Adrenal gland (tissue), 12 donors: ENCODE results near the gene LHFPL2. TPM values are rescaled to one million over a fixed set of nuclear protein-coding genes. Genes with fewer than 3 reads are reported as not detected.

ENCODE experiments used
- DNase-seq, 7 donors: peaks; one replicate each; pipeline ENCODE4 v3.0.0-alpha.2; 2019 to 2020
- H3K27ac ChIP-seq, 5 donors: fragments of 200-600 bp; sonication (generic) in 4 of 5; 1 replicate in 3 of 5; 2 replicates in 2 of 5; pipeline versions ENCODE4 v1.5.1 to v1.8.0; 2016 to 2020; ENCODE audit warnings: mild to moderate bottlenecking in 1 of 5
- H3K27me3 ChIP-seq: fragments of 200-600 bp; 2 replicates; pipeline ENCODE4 v1.8.0; 2021
- H3K36me3 ChIP-seq, 2 donors: fragments of 200-600 bp; replicated peaks in 1 of 2; 1 replicate in 1 of 2; 2 replicates in 1 of 2; pipeline versions ENCODE4 v1.5.1 to v1.8.0; 2018 to 2022
- H3K4me1 ChIP-seq, 2 donors: fragments of 200-600 bp; replicated peaks in 1 of 2; 1 replicate in 1 of 2; 2 replicates in 1 of 2; pipeline versions ENCODE4 v1.5.1 to v1.8.0; 2018 to 2021
- H3K4me3 ChIP-seq, 4 donors: fragments of 200-600 bp; sonication (generic) in 3 of 4; one replicate each; pipeline ENCODE4 v1.5.1; 2016 to 2018
- H3K9me3 ChIP-seq, 3 donors: fragments of 200-600 bp; sonication (generic) in 1 of 3; replicated peaks in 1 of 3; 1 replicate in 2 of 3; 2 replicates in 1 of 3; pipeline versions ENCODE4 v1.5.1 to v1.8.0; 2016 to 2021
- POLR2A ChIP-seq, 2 donors: fragments of 450-650 bp; IDR thresholded peaks; one replicate each; pipeline ENCODE4 v1.6.1; 2017; ENCODE audit warnings: antibody characterized with exemption in 2 of 2, mild to moderate bottlenecking in 2 of 2, moderate library complexity in 1 of 2
- WGBS, 4 donors: extraction: QIAGEN DNeasy Blood & Tissue Kit in 2 of 4; methylation state at CpG; one replicate each; pipeline versions ENCODE4 v1.1.5 to v1.1.7; 2013 to 2017; 5-methylcytosine and 5-hydroxymethylcytosine counted together
- intact Hi-C, 2 donors: fragments of 100-400 bp; cut with DNase I; formaldehyde crosslinking; loops; one replicate each; pipeline versions ENCODE4 v1.14.1 to v1.15.0; 2022 to 2023
- polyA plus RNA-seq, 3 donors: library from polyadenylated mRNA; stranded (reverse); fragments of 200-250 nt in 2 of 3; fragments of 350-450 nt in 1 of 3; fragmentation: Illumina TruSeq in 1 of 3; extraction: RNeasy Lipid Tissue Mini Kit (QIAGEN cat#74804) in 1 of 3; gene quantifications; one replicate each; pipeline ENCODE4 v1.2.3, GENCODE V29; 2013 to 2014
- total RNA-seq, 9 donors: library from RNA; depleted of rRNA in 4 of 9; stranded (reverse); fragments of >200 nt in 4 of 9; fragments of 120-200 nt in 1 of 9; fragmentation: NEBNext Ultra II Directional in 1 of 9; extraction: Animal tissue kit (Norgen Biotek cat#: 25700) in 1 of 9; gene quantifications; one replicate each; pipeline versions ENCODE4 v1.1.0 to v1.2.4, GENCODE V29; 2013 to 2023
- TF ChIP-seq, protein P1 (sequence below), 6 experiments: fragments of 450-650 bp in 4 of 6; fragments of 200-600 bp in 2 of 6; sonication (generic) in 1 of 6; IDR thresholded peaks; 1 replicate in 5 of 6; 2 replicates in 1 of 6; pipeline versions ENCODE4 v1.5.1 to v1.8.0; 2016 to 2021; ENCODE audit warnings: antibody characterized with exemption in 6 of 6, mild to moderate bottlenecking in 2 of 6, moderate library complexity in 1 of 6
- donor health status: healthy with polysubstance abuse.
- donor health status: Bipolar disorder and iron deficiency.
- donor health status: DM: yes; HTN: yes; CAD: no.
- donor health status: DM: no; HTN: no; CAD: no.
- donor health status: DM: no; HTN: no; CAD: no.
- donor health status: DM: yes; HTN: yes; CAD: no.

The LHFPL2 gene
- total and polyA plus RNA-seq, 12 donors, result 8.0 to 68.4 (median 44.9) TPM

DNA sequence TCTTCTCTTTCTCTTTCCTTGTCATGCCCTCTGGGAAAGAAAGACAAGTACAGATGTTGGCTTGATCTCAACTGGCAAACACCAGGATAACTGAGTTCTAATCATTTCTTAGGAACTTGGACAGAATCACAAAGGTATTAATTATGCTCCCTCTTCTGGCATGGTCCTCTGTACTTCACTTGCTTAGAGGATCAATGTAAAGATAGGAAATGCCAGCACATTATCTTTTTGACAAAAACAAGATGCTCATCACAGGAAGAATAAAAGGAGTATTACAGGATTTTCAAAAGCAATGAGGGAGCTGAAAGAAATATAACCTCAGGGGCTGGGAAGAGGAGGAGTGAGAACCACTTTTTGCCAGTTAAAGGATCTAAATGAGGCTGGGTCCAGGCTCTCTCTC lies 70.6 kb downstream of the LHFPL2 start:
- intact Hi-C loops, result loop anchor here in 1 of 2 donors (10.0 kb wide), 1 partner anchor 67 kb away; the partner anchor contains the start of gene LHFPL2
- no peak overlapping the region for H3K4me3 ChIP-seq
- no peaks in the 10 kb centered on the region for H3K9me3 ChIP-seq
- peaks cover 13 to 28% of the 10 kb centered on the region in 2 donors for H3K4me1 ChIP-seq
- no peaks in the 10 kb centered on the region for H3K27me3 ChIP-seq
- no peaks in the 10 kb centered on the region for H3K36me3 ChIP-seq
- no peak for DNase-seq
- TF ChIP-seq, protein P1, sequence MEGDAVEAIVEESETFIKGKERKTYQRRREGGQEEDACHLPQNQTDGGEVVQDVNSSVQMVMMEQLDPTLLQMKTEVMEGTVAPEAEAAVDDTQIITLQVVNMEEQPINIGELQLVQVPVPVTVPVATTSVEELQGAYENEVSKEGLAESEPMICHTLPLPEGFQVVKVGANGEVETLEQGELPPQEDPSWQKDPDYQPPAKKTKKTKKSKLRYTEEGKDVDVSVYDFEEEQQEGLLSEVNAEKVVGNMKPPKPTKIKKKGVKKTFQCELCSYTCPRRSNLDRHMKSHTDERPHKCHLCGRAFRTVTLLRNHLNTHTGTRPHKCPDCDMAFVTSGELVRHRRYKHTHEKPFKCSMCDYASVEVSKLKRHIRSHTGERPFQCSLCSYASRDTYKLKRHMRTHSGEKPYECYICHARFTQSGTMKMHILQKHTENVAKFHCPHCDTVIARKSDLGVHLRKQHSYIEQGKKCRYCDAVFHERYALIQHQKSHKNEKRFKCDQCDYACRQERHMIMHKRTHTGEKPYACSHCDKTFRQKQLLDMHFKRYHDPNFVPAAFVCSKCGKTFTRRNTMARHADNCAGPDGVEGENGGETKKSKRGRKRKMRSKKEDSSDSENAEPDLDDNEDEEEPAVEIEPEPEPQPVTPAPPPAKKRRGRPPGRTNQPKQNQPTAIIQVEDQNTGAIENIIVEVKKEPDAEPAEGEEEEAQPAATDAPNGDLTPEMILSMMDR (IDR thresholded peaks at IDR 0.05), result no peak
- no peak for TF ChIP-seq POLR2A (IDR thresholded peaks at IDR 0.05)
- H3K27ac ChIP-seq, result peak overlapping the region in 3 of 5 donors; percentile 19 to 26 (median 26)

DNA sequence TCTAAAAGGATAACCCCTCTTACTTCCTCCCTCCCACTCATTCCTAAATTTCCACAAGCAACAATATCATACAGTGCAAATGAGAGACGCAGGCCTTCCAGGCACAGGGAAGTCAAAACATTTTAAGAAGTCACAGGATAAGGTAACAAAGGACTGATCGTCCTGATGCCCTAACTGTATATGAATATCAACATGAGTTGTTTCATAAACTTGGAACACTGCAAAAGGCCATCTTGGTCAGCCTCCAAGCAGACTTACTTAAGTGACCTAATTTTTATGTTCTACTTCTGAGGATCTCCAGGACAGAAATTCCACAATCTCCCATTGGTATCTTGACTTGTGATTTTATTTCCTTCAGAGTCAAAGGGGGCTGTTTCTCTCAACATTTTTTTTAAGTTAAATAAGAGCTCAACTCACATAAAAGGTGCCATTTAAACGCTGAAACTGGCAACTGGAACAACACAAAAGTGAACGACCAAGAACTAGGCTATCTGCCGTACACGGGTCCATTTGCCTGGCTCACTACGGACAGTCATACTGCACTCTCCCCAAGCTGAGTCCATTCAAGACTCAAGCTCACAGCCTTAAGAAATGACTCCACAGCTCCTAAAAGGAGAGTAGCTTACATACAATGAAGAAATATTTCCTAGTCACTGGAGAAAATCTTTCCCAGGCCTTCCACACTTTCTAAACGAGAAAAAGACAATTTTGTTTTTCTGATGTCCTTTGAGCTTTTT lies 71.3 kb downstream of the LHFPL2 start:
- DNase-seq, result peak in 2 of 7 donors; percentile 35 to 37
- Histone ChIP-seq H3K27me3 (no peaks in the 10 kb centered on the region), H3K36me3 (no peaks in the 10 kb centered on the region), H3K4me3 (no peak overlapping the region), H3K9me3 (no peaks in the 10 kb centered on the region), H3K4me1 (peaks cover 13 to 28% of the 10 kb centered on the region in 2 donors), H3K27ac (peak overlapping the region in 4 of 5 donors; percentile 19 to 51 (median 26))
- WGBS, 4 donors, result 61 to 71% (median 62%) methylated on average over 8 of the region's 8 CpGs
- TF ChIP-seq, protein P1 (IDR thresholded peaks at IDR 0.05), result no peak
- intact Hi-C loops, result loop anchor here in 1 of 2 donors (10.0 kb wide), 1 partner anchor 68 kb away; the partner anchor contains the start of gene LHFPL2

DNA sequence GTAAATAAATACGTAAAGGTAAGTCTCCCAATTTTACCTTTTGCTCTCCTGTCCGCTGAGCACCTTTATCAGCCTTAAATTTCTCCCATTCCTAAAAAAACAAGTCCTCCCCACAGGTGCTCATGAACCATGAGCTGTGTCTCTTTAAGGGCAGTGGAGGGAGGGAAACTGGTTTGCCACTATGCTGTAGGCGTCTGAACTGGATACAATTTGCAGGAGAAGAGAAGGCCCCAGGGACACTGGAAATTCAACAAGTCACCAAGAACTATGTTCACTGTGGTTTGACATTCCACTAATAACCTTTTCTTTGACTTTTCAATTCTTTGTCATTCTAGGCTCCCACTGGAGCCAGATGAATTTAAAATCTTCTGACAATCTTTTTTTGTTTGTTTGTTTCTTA lies 72.2 kb downstream of the LHFPL2 start:
- H3K4me3 ChIP-seq, result no peak overlapping the region
- TF ChIP-seq, protein P1 (IDR thresholded peaks at IDR 0.05), result no peak
- TF ChIP-seq POLR2A (IDR thresholded peaks at IDR 0.05), result no peak
- DNase-seq, result no peak
- H3K4me1 ChIP-seq, result peaks cover 13 to 28% of the 10 kb centered on the region in 2 donors
- no peaks in the 10 kb centered on the region for H3K9me3 ChIP-seq
- H3K36me3 ChIP-seq, result no peaks in the 10 kb centered on the region
- no peaks in the 10 kb centered on the region for H3K27me3 ChIP-seq
- intact Hi-C loops, result loop anchor here in 1 of 2 donors (10.0 kb wide), 1 partner anchor 68 kb away; the partner anchor contains the start of gene LHFPL2
- 83 to 93% (median 87%) methylated on average over 3 of the region's 3 CpGs for WGBS, 4 donors
- peak overlapping the region in 2 of 5 donors; percentile 19 to 26 for H3K27ac ChIP-seq

DNA sequence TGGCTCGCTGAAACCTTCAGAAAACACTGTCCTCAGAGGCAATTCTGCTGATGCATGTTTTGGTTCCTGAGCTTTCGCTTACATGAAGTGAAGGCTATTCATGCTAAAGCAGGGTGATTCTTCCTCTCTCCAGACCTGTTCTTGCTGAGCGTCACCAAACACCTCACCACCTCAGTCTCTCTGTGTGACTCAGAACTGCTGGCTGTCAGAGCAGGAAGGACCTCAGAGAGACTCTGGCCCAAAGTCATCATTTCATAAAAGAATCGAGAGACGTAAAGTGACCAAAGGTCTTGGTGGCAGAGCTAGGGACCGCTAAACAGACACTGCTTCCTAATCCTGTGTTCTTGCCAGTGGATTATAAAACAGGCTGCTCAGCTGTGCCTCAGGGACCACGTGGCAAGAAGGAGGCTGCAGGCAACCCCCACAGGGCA lies 73.8 kb downstream of the LHFPL2 start:
- Histone ChIP-seq H3K27ac (peak overlapping the region in 3 of 5 donors; percentile 16 to 68 (median 66)), H3K4me3 (no peak overlapping the region), H3K4me1 (peaks cover 15 to 33% of the 10 kb centered on the region in 2 donors), H3K36me3 (no peaks in the 10 kb centered on the region), H3K9me3 (no peaks in the 10 kb centered on the region), H3K27me3 (no peaks in the 10 kb centered on the region)
- DNase-seq, result peak in 3 of 7 donors; percentile 37 to 55 (median 48)
- 63 to 73% (median 69%) methylated on average over 7 of the region's 7 CpGs for WGBS, 4 donors
- intact Hi-C loops, result loop anchor here in 1 of 2 donors (10.0 kb wide), 1 partner anchor 70 kb away; the partner anchor contains the start of gene LHFPL2
- no peak for TF ChIP-seq POLR2A (IDR thresholded peaks at IDR 0.05)
- TF ChIP-seq, protein P1 (IDR thresholded peaks at IDR 0.05), result no peak
